Transverse colon (tissue), 4 donors: Measurements from ENCODE around the gene SCYL2. TPM values are rescaled to one million over a fixed set of nuclear protein-coding genes. Genes with fewer than 3 reads are reported as not detected.

Experiments
- DNase-seq: peaks from one replicate; pipeline ENCODE4 v3.0.0-alpha.2; 2019
- H3K27ac ChIP-seq, 4 donors: fragments of 200-600 bp; sonication (generic); 2 replicates each; pipeline ENCODE4 v1.5.1; 2016 to 2018; ENCODE audit warnings: inconsistent platforms in 4 of 4
- H3K27me3 ChIP-seq: fragments of 200-600 bp; sonication (generic); 2 replicates; pipeline ENCODE4 v1.5.1; 2017; ENCODE audit warnings: inconsistent platforms
- H3K36me3 ChIP-seq, 4 donors: fragments of 200-600 bp; sonication (generic); 2 replicates each; pipeline ENCODE4 v1.5.1; 2017 to 2019; ENCODE audit warnings: inconsistent platforms in 4 of 4
- H3K4me1 ChIP-seq, 4 donors: fragments of 200-600 bp; sonication (generic); 2 replicates each; pipeline ENCODE4 v1.5.1; 2017 to 2020; ENCODE audit warnings: inconsistent platforms in 4 of 4
- H3K4me3 ChIP-seq, 4 donors: fragments of 200-600 bp; sonication (generic); 1 replicate in 1 of 4; 2 replicates in 3 of 4; pipeline versions ENCODE4 v1.5.1 to v1.6.1; 2017 to 2019; ENCODE audit warnings: inconsistent platforms in 4 of 4
- H3K9me3 ChIP-seq, 2 donors: fragments of 200-600 bp; sonication (generic); 2 replicates each; pipeline ENCODE4 v1.5.1; 2017 to 2019; ENCODE audit warnings: inconsistent platforms in 2 of 2
- EP300 ChIP-seq: sonication (generic); formaldehyde crosslinking; IDR thresholded peaks from one replicate; pipeline ENCODE4 v1.6.1; 2017; ENCODE audit warnings: antibody characterized with exemption, low read depth
- POLR2A ChIP-seq: fragments of 450-650 bp; IDR thresholded peaks from one replicate; pipeline ENCODE4 v1.6.1; 2016; ENCODE audit warnings: antibody characterized with exemption, mild to moderate bottlenecking, moderate library complexity
- POLR2AphosphoS5 ChIP-seq, 3 donors: sonication (generic); formaldehyde crosslinking; IDR thresholded peaks; one replicate each; pipeline ENCODE4 v1.6.1; 2016; ENCODE audit warnings: antibody characterized with exemption in 3 of 3
- WGBS, 2 donors: methylation state at CpG; one replicate each; pipeline ENCODE4 v1.1.5; 2018; ENCODE audit warnings: low coverage in 1 of 2; 5-methylcytosine and 5-hydroxymethylcytosine counted together
- in situ Hi-C, 4 donors: fragments of 200-750 bp; cut with MboI; loops; one replicate each; pipeline versions ENCODE4 v1.15.0 to v1.15.1; 2017; ENCODE audit warnings: low sequenced_read_pairs in 3 of 4, low pct_ligation_motif_present in 1 of 4, low pct_unique_long_range_greater_than_20kb in 1 of 4
- intact Hi-C: fragments of 100-400 bp; cut with DNase I; formaldehyde crosslinking; loops from one replicate; pipeline ENCODE4 v1.15.1; 2023; ENCODE audit warnings: low total_unique reads
- total RNA-seq, 4 donors: library from RNA; depleted of rRNA; stranded (reverse); fragments of >200 nt; gene quantifications; one replicate each; pipeline ENCODE4 v1.1.0, GENCODE V29; 2016
- TF ChIP-seq, protein P1 (sequence below), 5 experiments: fragments of 200-600 bp in 3 of 5; fragments of 450-650 bp in 2 of 5; sonication (generic) in 3 of 5; IDR thresholded peaks; 1 replicate in 2 of 5; 2 replicates in 3 of 5; pipeline ENCODE4 v1.5.1; 2016 to 2017; ENCODE audit warnings: antibody characterized with exemption in 5 of 5, inconsistent platforms in 3 of 5, mild to moderate bottlenecking in 2 of 5, moderate library complexity in 1 of 5

The SCYL2 gene
- total RNA-seq, 4 donors from 2014 or later, result 68.0 to 84.4 (median 72.6) TPM

DNA sequence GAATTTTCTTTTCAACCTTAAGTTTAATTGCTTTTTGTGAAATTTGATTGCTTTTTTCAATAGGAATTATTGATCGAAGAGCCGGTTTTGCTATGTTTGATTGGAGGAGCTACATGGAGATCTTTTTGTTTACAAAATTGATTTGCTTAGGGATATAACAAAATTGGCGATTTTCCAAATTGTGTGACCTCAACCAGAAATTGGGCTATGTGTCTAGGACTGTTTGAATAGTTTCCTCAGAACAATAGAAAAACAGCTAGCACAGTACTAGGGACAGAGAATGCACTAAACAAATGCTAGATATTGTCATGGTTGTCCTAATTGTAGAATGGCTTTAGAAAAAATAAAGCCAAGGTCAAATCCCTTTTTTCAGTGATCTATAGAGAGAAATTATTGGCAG lies 92.3 kb downstream of the SCYL2 start:
- WGBS, 2 donors, result 63 to 76% methylated on average over 3 of the region's 3 CpGs
- in situ Hi-C loops (loop anchor here in 3 of 4 donors (25.0 kb wide), 1 partner anchor 378 kb away; no protein-coding TSS in a partner anchor), intact Hi-C loops (no loop called here)

DNA sequence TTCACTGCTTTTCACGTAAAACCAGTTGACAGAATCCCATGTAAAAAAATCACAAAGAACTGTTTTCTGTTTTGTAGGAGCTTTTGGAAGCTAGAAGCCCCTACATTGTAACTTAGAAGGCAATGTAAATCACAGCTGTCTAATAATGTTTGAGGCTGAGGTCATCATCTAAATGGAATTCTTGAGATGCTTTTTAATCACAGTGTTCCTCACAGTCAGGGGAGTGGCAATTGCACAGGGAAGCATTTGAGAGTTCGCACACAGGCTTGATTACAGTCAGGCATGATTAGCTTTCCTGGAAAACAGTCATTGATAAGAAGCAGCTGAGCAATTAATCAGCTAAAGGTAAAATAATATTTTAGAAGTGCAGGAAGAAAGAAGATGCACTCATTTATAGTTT lies 92.8 kb downstream of the SCYL2 start:
- 50 to 52% methylated on average over 1 to 2 of the region's 2 CpGs for WGBS, 2 donors

More for the DNA sequence above, 92.3 kb downstream of the SCYL2 start:
- H3K27ac ChIP-seq, result no peak overlapping the region
- no peaks in the 10 kb centered on the region for H3K36me3 ChIP-seq
- peaks cover 0 to 7% (median 0%) of the 10 kb centered on the region in 4 donors for H3K4me1 ChIP-seq
- H3K4me3 ChIP-seq, result no peak overlapping the region
- no peak for DNase-seq
- H3K27me3 ChIP-seq, result no peaks in the 10 kb centered on the region
- H3K9me3 ChIP-seq, result no peaks in the 10 kb centered on the region
- TF ChIP-seq, protein P1, sequence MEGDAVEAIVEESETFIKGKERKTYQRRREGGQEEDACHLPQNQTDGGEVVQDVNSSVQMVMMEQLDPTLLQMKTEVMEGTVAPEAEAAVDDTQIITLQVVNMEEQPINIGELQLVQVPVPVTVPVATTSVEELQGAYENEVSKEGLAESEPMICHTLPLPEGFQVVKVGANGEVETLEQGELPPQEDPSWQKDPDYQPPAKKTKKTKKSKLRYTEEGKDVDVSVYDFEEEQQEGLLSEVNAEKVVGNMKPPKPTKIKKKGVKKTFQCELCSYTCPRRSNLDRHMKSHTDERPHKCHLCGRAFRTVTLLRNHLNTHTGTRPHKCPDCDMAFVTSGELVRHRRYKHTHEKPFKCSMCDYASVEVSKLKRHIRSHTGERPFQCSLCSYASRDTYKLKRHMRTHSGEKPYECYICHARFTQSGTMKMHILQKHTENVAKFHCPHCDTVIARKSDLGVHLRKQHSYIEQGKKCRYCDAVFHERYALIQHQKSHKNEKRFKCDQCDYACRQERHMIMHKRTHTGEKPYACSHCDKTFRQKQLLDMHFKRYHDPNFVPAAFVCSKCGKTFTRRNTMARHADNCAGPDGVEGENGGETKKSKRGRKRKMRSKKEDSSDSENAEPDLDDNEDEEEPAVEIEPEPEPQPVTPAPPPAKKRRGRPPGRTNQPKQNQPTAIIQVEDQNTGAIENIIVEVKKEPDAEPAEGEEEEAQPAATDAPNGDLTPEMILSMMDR (IDR thresholded peaks at IDR 0.05), result no peak
- TF ChIP-seq EP300 (no peak), POLR2A (no peak), POLR2AphosphoS5 (IDR thresholded peaks at IDR 0.05) (no peak)

DNA sequence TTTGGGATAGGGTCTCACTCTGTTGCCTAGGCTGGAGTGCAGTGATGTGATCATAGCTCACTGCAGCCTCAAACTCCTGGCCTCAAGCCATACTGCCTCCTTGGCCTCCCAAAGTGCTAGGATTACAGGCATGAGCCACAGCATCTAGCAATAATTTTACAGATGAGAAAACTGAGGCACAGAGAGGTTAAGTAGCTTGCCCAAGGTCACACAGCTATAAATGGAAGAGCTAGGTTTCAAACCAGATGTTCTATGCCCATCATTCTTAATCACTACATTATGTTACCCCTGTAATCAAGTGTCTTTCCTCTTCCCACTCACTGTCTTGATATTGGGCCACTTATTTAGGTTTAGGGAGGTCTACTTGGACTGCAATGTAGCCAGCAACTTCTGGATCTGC lies 93.5 kb downstream of the SCYL2 start:
- H3K27me3 ChIP-seq, result no peaks in the 10 kb centered on the region
- no peak overlapping the region for H3K4me3 ChIP-seq
- TF ChIP-seq EP300 (no peak), POLR2AphosphoS5 (IDR thresholded peaks at IDR 0.05) (no peak), POLR2A (no peak)
- TF ChIP-seq, protein P1 (IDR thresholded peaks at IDR 0.05), result no peak
- DNase-seq, result no peak
- no peak overlapping the region for H3K27ac ChIP-seq
- intact Hi-C loops (no loop called here), in situ Hi-C loops (loop anchor here in 3 of 4 donors (25.0 kb wide), 1 partner anchor 377 kb away; no protein-coding TSS in a partner anchor)
- no peaks in the 10 kb centered on the region for H3K36me3 ChIP-seq
- H3K4me1 ChIP-seq, result peaks cover 0 to 7% (median 0%) of the 10 kb centered on the region in 4 donors
- no peaks in the 10 kb centered on the region for H3K9me3 ChIP-seq

More for the DNA sequence above, 92.8 kb downstream of the SCYL2 start:
- Histone ChIP-seq H3K4me1 (peaks cover 0 to 7% (median 0%) of the 10 kb centered on the region in 4 donors), H3K27ac (no peak overlapping the region), H3K27me3 (no peaks in the 10 kb centered on the region), H3K9me3 (no peaks in the 10 kb centered on the region), H3K4me3 (no peak overlapping the region), H3K36me3 (no peaks in the 10 kb centered on the region)
- DNase-seq, result no peak
- intact Hi-C loops (no loop called here), in situ Hi-C loops (loop anchor here in 3 of 4 donors (25.0 kb wide), 1 partner anchor 377 kb away; no protein-coding TSS in a partner anchor)
- TF ChIP-seq POLR2A (no peak), POLR2AphosphoS5 (IDR thresholded peaks at IDR 0.05) (no peak)
- TF ChIP-seq, protein P1 (IDR thresholded peaks at IDR 0.05), result no peak

DNA sequence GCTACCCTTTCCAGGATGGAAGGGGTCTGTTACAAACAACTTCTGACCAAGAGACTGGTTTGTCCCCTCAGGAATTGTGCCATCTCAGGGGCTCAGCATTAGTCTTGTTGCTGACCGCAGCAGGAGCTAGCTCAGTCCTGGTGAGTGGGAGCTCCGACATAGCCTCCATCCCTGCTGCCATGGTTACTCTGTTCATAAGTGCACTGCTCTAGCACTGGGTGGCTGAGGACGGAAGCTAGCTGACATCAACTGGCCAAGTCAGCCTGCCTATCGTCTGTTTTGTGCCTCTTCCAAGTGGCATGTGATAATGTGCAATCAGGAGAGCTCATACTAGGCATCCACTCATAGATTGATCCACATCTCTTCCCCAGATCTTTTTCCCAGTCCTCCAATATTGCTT lies 97.3 kb downstream of the SCYL2 start:
- WGBS, 2 donors, result 92 to 100% methylated on average over 1 to 4 of the region's 4 CpGs
- in situ Hi-C loops, result loop anchor here in 3 of 4 donors (25.0 kb wide), 1 partner anchor 373 kb away; no protein-coding TSS in a partner anchor
- TF ChIP-seq POLR2AphosphoS5 (IDR thresholded peaks at IDR 0.05), result no peak
- TF ChIP-seq, protein P1 (IDR thresholded peaks at IDR 0.05), result no peak
- no peak for TF ChIP-seq POLR2A
- no peak for TF ChIP-seq EP300
- H3K27ac ChIP-seq, result no peak overlapping the region
- DNase-seq, result no peak
- no peaks in the 10 kb centered on the region for H3K36me3 ChIP-seq
- no peaks in the 10 kb centered on the region for H3K27me3 ChIP-seq
- no peak overlapping the region for H3K4me3 ChIP-seq
- H3K4me1 ChIP-seq, result no peaks in the 10 kb centered on the region
- intact Hi-C loops, result no loop called here
- H3K9me3 ChIP-seq, result no peaks in the 10 kb centered on the region
